A549 treated with AZD9567 at 1 μM for 4 hours (cell line): ENCODE data around the gene METTL4. TPM values are rescaled to one million over a fixed set of nuclear protein-coding genes. Genes with fewer than 3 reads are reported as not detected.

Source experiments
- total RNA-seq: library from RNA; stranded (reverse); fragments of 200-300 nt; extraction: Qiagen RNA extraction; gene quantifications from 5 replicates; pipeline ENCODE4 v1.2.3, GENCODE V29; 2022; ENCODE audit not compliant: insufficient read depth

METTL4 gene
- 4.2 to 8.9 TPM (median 5.2 TPM) in 5 replicates for total RNA-seq

GRCh38 chr18:2571200-2572170 lies at the start of gene METTL4, which contains the start of gene NDC80:
TSS of gene METTL4 (minus strand) at chr18:2571505. CDS start at chr18:2567216, 4,289 bp downstream.
TSS of gene NDC80 (plus strand) at chr18:2571557. CDS start at chr18:2572986, 1,429 bp downstream.

Other genes starting within 250 kb of the METTL4 start
- gene NDC80, start 52 bp upstream of the METTL4 start, total RNA-seq = 9.8 to 12.3 TPM (median 11.3 TPM) in 5 replicates
- gene SMCHD1, start 84.2 kb upstream of the METTL4 start, total RNA-seq = 13.0 to 21.4 TPM (median 13.4 TPM) in 5 replicates